Measurements from ENCODE around the gene SDC1.

Gene SDC1

GRCh38 chr2:20169796-20170703 lies 54.9 kb downstream of the SDC1 start:
- peak; percentile 57 for DNase-seq (ENCODE audit: low spot score)

- DNase-seq (ENCODE audit: low spot score): peak; percentile 60
Measured at GRCh38 chr2:20168727-20169696, 55.9 kb downstream of the SDC1 start.

- DNase-seq (ENCODE audit: low spot score): peak; percentile 69
Measured at GRCh38 chr2:20168048-20168726, 56.7 kb downstream of the SDC1 start.

- no peak for DNase-seq (ENCODE audit: low spot score)
Measured at GRCh38 chr2:20167356-20167755, 57.6 kb downstream of the SDC1 start.

- DNase-seq (ENCODE audit: low spot score): peak; percentile 40
Measured at GRCh38 chr2:20165677-20166509, 59.0 kb downstream of the SDC1 start.

- peak; percentile 63 for DNase-seq (ENCODE audit: low spot score)
Measured at GRCh38 chr2:20164734-20165478, 60.0 kb downstream of the SDC1 start.

GRCh38 chr2:20164061-20164733 lies 60.7 kb downstream of the SDC1 start:
- peak; percentile 41 for DNase-seq (ENCODE audit: low spot score)

- DNase-seq (ENCODE audit: low spot score): no peak
Measured at GRCh38 chr2:20159411-20160070, 65.4 kb downstream of the SDC1 start.

GRCh38 chr2:20157193-20157891 lies 67.6 kb downstream of the SDC1 start:
- no peak for DNase-seq (ENCODE audit: low spot score)

- no peak for DNase-seq (ENCODE audit: low spot score)
Measured at GRCh38 chr2:20156836-20157192, 68.1 kb downstream of the SDC1 start.

- no peak for DNase-seq (ENCODE audit: low spot score)
Measured at GRCh38 chr2:20156076-20156759, 68.7 kb downstream of the SDC1 start.

GRCh38 chr2:20153131-20153851 lies 71.6 kb downstream of the SDC1 start:
- DNase-seq (ENCODE audit: low spot score): no peak

GRCh38 chr2:20150806-20151571 lies 73.9 kb downstream of the SDC1 start:
- DNase-seq (ENCODE audit: low spot score): peak; percentile 34

Data from left forelimb (tissue), 1 donor.